Fibroblast of skin of left quadriceps (primary cell): ENCODE measurements around the gene BSCL2.
A peak's percentile ranks its signal among the peaks of the same experiment; 100 is the strongest.
"Not testable (repeated sequence)": the region's sequence is repeated elsewhere in the genome, so short reads cannot be mapped to it uniquely, and the experiment has no call there.

ENCODE experiments used
- DNase-seq, 2 experiments: peaks; one replicate each; pipeline ENCODE4 v3.0.0-alpha.2; 2013; ENCODE audit warnings: low read depth in 2 of 2

The BSCL2 gene

DNA sequence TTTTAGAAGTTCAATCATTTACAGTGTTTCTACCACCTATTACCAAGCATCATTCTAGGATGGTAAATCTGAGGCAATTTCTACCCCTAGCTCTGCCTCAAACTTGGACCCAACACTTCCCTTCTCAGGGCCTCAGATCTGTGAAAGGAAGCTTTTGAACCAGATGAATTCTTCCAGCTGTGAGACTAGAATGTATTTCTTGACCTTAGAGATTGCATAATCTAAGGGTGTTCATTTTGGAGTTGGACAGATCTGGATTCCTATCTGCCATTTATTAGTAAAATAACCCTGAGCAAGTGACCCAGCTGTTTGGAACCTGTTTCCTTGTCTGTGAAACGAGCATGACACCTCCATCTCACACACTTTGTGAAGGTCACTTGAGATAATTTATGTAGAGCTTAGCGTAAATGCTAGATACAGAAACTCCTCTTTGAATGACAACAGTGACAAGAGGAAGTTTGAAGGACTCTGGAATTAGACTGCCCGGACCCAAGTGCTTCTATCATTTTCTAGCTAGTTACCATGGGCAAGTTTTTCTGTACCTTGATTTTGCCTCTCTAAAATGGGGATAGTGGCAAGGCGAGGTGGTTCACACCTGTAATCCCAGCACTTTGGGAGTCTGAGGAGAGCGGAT, 50.3 kb downstream of the BSCL2 start:
- no peak for DNase-seq

GRCh38 chr11:62654297-62654696, 52.9 kb downstream of the BSCL2 start:
- no peak for DNase-seq

GRCh38 chr11:62652161-62653006, 54.8 kb downstream of the BSCL2 start:
- no peak for DNase-seq

GRCh38 chr11:62650283-62650682, 56.9 kb downstream of the BSCL2 start:
- DNase-seq, result not testable (repeated sequence)

DNA sequence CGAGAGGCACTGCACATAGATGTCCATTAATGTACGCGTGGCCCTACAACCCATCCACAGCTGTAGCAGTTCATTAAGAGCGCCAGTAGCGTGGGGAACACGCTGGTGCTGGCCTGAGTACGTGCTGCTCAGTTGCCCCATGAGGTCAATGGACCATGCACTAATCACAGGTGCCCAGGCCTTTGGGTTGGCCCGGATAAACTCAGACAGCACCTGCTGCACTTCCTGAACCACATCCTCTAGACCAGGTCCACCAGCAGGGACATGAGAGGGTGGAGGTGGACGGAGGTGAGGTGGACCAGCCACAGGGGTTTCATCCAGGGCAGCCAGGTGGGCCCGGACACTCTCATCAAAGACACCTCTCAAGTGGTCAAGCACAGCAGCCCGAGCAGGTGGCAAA, 57.7 kb downstream of the BSCL2 start:
- DNase-seq, result no peak

- no peak for DNase-seq
Measured at GRCh38 chr11:62648967-62649364, 58.3 kb downstream of the BSCL2 start.

GRCh38 chr11:62648185-62648966, 58.8 kb downstream of the BSCL2 start:
- DNase-seq, result no peak

GRCh38 chr11:62647609-62648005, 59.6 kb downstream of the BSCL2 start:
- DNase-seq, result no peak

GRCh38 chr11:62646825-62647608, 60.2 kb downstream of the BSCL2 start:
- DNase-seq, result no peak

DNA sequence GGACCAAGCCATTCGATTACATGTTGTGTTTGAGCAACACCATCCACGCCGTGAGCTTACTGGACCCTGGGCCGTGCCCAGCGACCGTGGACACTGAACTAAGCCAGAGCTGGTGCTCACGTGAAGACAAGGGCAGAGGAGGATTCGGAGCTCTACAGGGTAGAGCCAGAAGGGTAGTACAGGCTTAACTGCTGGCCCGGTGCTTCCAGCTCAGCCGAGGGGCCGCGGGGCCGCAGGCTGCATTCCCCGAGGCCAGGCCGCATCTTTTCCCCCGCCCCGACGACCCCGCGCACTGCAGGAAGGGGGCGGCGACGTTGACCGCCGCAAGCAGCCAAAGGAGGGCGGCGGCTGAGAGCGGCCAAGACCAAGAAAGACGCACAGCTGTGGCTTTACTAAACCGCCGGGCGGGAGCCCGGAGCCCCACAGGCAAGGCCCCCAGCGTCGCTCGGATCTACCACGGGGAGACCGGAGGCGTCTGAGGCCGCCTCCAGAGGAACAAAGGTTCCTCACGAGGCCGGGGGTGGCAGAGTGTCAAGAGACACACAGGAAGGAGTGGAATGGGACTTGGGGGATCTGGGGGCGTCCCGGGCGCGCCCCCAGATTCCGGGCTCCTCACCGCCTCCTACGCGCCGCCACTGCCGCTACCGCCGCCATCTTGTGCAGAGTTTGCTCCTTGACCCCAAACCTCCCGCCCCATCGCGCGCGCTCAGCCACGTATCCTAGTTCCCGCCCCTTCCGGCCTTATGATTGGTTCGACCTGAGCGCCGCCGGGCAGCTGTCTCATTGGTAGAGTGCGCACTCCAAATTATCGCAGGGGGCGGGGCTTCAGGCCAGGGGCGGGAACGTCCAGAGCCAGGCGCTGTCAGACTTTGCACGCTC, 61.0 kb downstream of the BSCL2 start, which contains the start of gene GANAB:
GANAB (minus strand) TSS at position 668 of the 879 bp plus-strand sequence; CDS start at position 654, 14 bp downstream.
- DNase-seq, result peak; percentile 94 to 95

DNA sequence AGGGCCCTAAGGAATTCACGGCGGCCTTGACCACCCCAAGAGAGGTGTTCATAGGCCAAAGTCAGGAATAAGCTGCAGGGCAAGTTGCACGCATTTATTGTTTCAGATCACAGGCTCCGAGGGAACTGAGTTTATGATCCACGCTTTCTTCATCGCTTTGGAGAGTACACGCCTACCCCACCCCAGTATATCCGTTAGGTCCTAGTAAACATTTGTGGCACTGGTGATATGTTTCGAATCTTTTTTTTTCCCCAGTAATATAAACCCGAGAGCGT, 61.6 kb downstream of the BSCL2 start:
- no peak for DNase-seq

DNA sequence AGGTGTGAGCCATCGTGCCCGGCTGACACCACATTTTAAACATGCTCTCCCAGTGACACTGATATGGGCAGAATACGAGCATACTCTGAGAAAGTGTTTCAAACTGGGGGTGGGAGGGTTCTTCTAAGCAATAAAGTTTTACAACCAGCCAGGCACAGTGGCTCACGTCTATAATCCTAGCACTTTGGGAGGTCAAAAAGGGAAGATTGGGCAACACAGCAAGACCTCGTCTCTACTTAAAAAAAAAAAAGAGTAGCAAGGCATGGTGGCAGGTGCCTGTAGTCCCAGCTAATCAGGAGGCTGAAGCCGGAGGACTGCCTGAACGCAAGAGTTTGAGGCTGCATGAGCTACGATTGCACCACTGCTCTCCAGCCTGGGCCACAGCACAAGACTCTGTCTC, 63.0 kb downstream of the BSCL2 start:
- no peak for DNase-seq
